Natural killer cell treated with Interleukin-12 subunit alpha and Interleukin-12 subunit beta and Interleukin-15 and Interleukin-18, amount 100 ng/mL, for 72 hours (primary cell): ENCODE results near the gene TNIP1. TPM values are rescaled to one million over a fixed set of nuclear protein-coding genes. Genes with fewer than 3 reads are reported as not detected.
A peak's percentile ranks its signal among the peaks of the same experiment; 100 is the strongest.

Experiments used
- ATAC-seq, 2 donors: fragments of 150-1000 bp; cut with Tn5 transposase in 1 of 2; sonication (Bioruptor Pico), chemical (Tn5 transposase) in 1 of 2; 2 replicates each; pipeline ENCODE4 v1.10.0; 2021
- DNase-seq: peaks from one replicate; pipeline ENCODE4 v3.0.0; 2022; ENCODE audit warnings: low spot score
- H3K27ac Mint-ChIP-seq, 2 donors: 1 replicate in 1 of 2; 2 replicates in 1 of 2; pipeline ENCODE4 v1.8.0; 2022; ENCODE audit warnings: mixed read lengths in 2 of 2, mild to moderate bottlenecking in 1 of 2, moderate library complexity in 1 of 2
- H3K27me3 Mint-ChIP-seq, 2 donors: 1 replicate in 1 of 2; 2 replicates in 1 of 2; pipeline ENCODE4 v1.8.0; 2022; ENCODE audit warnings: mixed read lengths in 2 of 2
- H3K36me3 Mint-ChIP-seq: one replicate; pipeline ENCODE4 v1.8.0; 2022; ENCODE audit warnings: mixed read lengths
- H3K4me1 Mint-ChIP-seq, 2 donors: 1 replicate in 1 of 2; 2 replicates in 1 of 2; pipeline ENCODE4 v1.8.0; 2022; ENCODE audit warnings: low read depth in 2 of 2, mixed read lengths in 2 of 2, mild to moderate bottlenecking in 1 of 2
- H3K4me3 Mint-ChIP-seq: one replicate; pipeline ENCODE4 v1.8.0; 2022; ENCODE audit warnings: mixed read lengths
- H3K9me3 Mint-ChIP-seq: 2 replicates; pipeline ENCODE4 v1.8.0; 2022; ENCODE audit warnings: mixed read lengths
- total RNA-seq, 2 donors: library from RNA; stranded (reverse); gene quantifications; one replicate each; pipeline ENCODE4 v1.2.3, GENCODE V29; 2022

The TNIP1 gene
- 100 to 1,000 TPM; 154 to 260 TPM for total RNA-seq

- Mint-ChIP-seq H3K27ac (peak within 1 kb of the TSS; percentile 78 to 86), H3K36me3 (peaks cover 18% of the 10 kb centered on the region), H3K4me3 (peak within 1 kb of the TSS; percentile 86), H3K27me3 (no peaks in the 10 kb centered on the region), H3K4me1 (peaks cover 68 to 72% of the 10 kb centered on the region in 2 donors), H3K9me3 (no peaks in the 10 kb centered on the region)
- ATAC-seq (peak; percentile 93 to 96), DNase-seq (peak; percentile 99)
Observed at GRCh38 chr5:151080613-151081430, at the start of gene TNIP1. Gene TNIP1, minus strand, starts transcription at chr5:151081034. Its CDS starts 15,939 bp downstream, at chr5:151065095.

GRCh38 chr5:151130235-151130921, 49.5 kb upstream of the TNIP1 start:
- no peaks in the 10 kb centered on the region for H3K9me3 Mint-ChIP-seq
- no peak for ATAC-seq

GRCh38 chr5:151128817-151129216, 48.0 kb upstream of the TNIP1 start:
- H3K4me1 Mint-ChIP-seq = peaks cover 38 to 40% of the 10 kb centered on the region in 2 donors
- peaks cover 22% of the 10 kb centered on the region for H3K36me3 Mint-ChIP-seq
- DNase-seq (no peak), ATAC-seq (no peak)
- peak overlapping the region; percentile 46 to 69 for H3K27ac Mint-ChIP-seq
- no peak overlapping the region for H3K4me3 Mint-ChIP-seq
- H3K9me3 Mint-ChIP-seq = no peaks in the 10 kb centered on the region
- no peaks in the 10 kb centered on the region for H3K27me3 Mint-ChIP-seq

More at GRCh38 chr5:151130235-151130921, 49.5 kb upstream of the TNIP1 start:
- Mint-ChIP-seq H3K4me1 (peaks cover 35 to 39% of the 10 kb centered on the region in 2 donors), H3K27ac (peak overlapping the region; percentile 46 to 69), H3K27me3 (no peaks in the 10 kb centered on the region), H3K4me3 (no peak overlapping the region), H3K36me3 (peaks cover 25% of the 10 kb centered on the region)
- no peak for DNase-seq

GRCh38 chr5:151127926-151128325, 47.1 kb upstream of the TNIP1 start:
- Mint-ChIP-seq H3K4me3 (no peak overlapping the region), H3K27me3 (no peaks in the 10 kb centered on the region), H3K9me3 (no peaks in the 10 kb centered on the region), H3K4me1 (peaks cover 34 to 40% of the 10 kb centered on the region in 2 donors), H3K27ac (peak overlapping the region; percentile 7 to 54), H3K36me3 (peaks cover 18% of the 10 kb centered on the region)
- DNase-seq (peak; percentile 28), ATAC-seq (no peak)

- Mint-ChIP-seq H3K36me3 (peaks cover 22% of the 10 kb centered on the region), H3K27me3 (no peaks in the 10 kb centered on the region), H3K9me3 (no peaks in the 10 kb centered on the region), H3K4me1 (peaks cover 34 to 36% of the 10 kb centered on the region in 2 donors), H3K27ac (peak overlapping the region; percentile 7 to 21), H3K4me3 (no peak overlapping the region)
- peak; percentile 80 for DNase-seq
- ATAC-seq = peak; percentile 55 to 76
Observed at GRCh38 chr5:151126199-151126645, 45.4 kb upstream of the TNIP1 start.

GRCh38 chr5:151125421-151125820, 44.6 kb upstream of the TNIP1 start:
- no peaks in the 10 kb centered on the region for H3K27me3 Mint-ChIP-seq
- H3K4me1 Mint-ChIP-seq = peaks cover 34 to 36% of the 10 kb centered on the region in 2 donors
- no peak for DNase-seq
- H3K27ac Mint-ChIP-seq = peak overlapping the region; percentile 7 to 21
- H3K9me3 Mint-ChIP-seq = no peaks in the 10 kb centered on the region
- peaks cover 28% of the 10 kb centered on the region for H3K36me3 Mint-ChIP-seq
- H3K4me3 Mint-ChIP-seq = no peak overlapping the region
- ATAC-seq = no peak

GRCh38 chr5:151123897-151124751, 43.3 kb upstream of the TNIP1 start:
- Mint-ChIP-seq H3K9me3 (no peaks in the 10 kb centered on the region), H3K27me3 (no peaks in the 10 kb centered on the region), H3K27ac (peak overlapping the region in 1 of 2 donors; percentile 43), H3K36me3 (peaks cover 27% of the 10 kb centered on the region), H3K4me3 (no peak overlapping the region), H3K4me1 (peaks cover 28 to 30% of the 10 kb centered on the region in 2 donors)
- peak; percentile 25 for DNase-seq
- ATAC-seq = no peak

- Mint-ChIP-seq H3K4me1 (peaks cover 24 to 29% of the 10 kb centered on the region in 2 donors), H3K4me3 (no peak overlapping the region), H3K9me3 (no peaks in the 10 kb centered on the region), H3K27me3 (no peaks in the 10 kb centered on the region), H3K36me3 (peaks cover 27% of the 10 kb centered on the region), H3K27ac (no peak overlapping the region)
- ATAC-seq (no peak), DNase-seq (peak; percentile 55)
Observed at GRCh38 chr5:151122828-151123227, 42.0 kb upstream of the TNIP1 start.

- Mint-ChIP-seq H3K27me3 (no peaks in the 10 kb centered on the region), H3K36me3 (peaks cover 20% of the 10 kb centered on the region), H3K4me3 (no peak overlapping the region)
Observed at GRCh38 chr5:151121665-151122064, 40.8 kb upstream of the TNIP1 start.

GRCh38 chr5:151121095-151121494, 40.3 kb upstream of the TNIP1 start:
- Mint-ChIP-seq H3K4me1 (peaks cover 16 to 18% of the 10 kb centered on the region in 2 donors), H3K4me3 (no peak overlapping the region), H3K27me3 (no peaks in the 10 kb centered on the region), H3K27ac (peak overlapping the region; percentile 16 to 78), H3K36me3 (peaks cover 20% of the 10 kb centered on the region), H3K9me3 (no peaks in the 10 kb centered on the region)
- ATAC-seq (no peak), DNase-seq (no peak)

More at GRCh38 chr5:151121665-151122064, 40.8 kb upstream of the TNIP1 start:
- peaks cover 21 to 22% of the 10 kb centered on the region in 2 donors for H3K4me1 Mint-ChIP-seq
- H3K9me3 Mint-ChIP-seq = no peaks in the 10 kb centered on the region
- DNase-seq (no peak), ATAC-seq (no peak)
- peak overlapping the region; percentile 16 to 78 for H3K27ac Mint-ChIP-seq

GRCh38 chr5:151118913-151119575, 38.2 kb upstream of the TNIP1 start:
- H3K36me3 Mint-ChIP-seq = peaks cover 21% of the 10 kb centered on the region
- ATAC-seq (no peak), DNase-seq (peak; percentile 31)
- H3K27ac Mint-ChIP-seq = no peak overlapping the region
- no peaks in the 10 kb centered on the region for H3K9me3 Mint-ChIP-seq
- no peak overlapping the region for H3K4me3 Mint-ChIP-seq
- peaks cover 7 to 11% of the 10 kb centered on the region in 2 donors for H3K4me1 Mint-ChIP-seq
- H3K27me3 Mint-ChIP-seq = no peaks in the 10 kb centered on the region

GRCh38 chr5:151115272-151115905, 34.6 kb upstream of the TNIP1 start:
- peaks cover 6 to 16% of the 10 kb centered on the region in 2 donors for H3K4me1 Mint-ChIP-seq
- H3K27ac Mint-ChIP-seq = no peak overlapping the region
- DNase-seq (peak; percentile 78), ATAC-seq (peak; percentile 74 to 79)
- H3K4me3 Mint-ChIP-seq = no peak overlapping the region
- H3K36me3 Mint-ChIP-seq = peaks cover 12% of the 10 kb centered on the region
- no peaks in the 10 kb centered on the region for H3K9me3 Mint-ChIP-seq
- H3K27me3 Mint-ChIP-seq = no peaks in the 10 kb centered on the region
